ENCODE data around the gene SOCS6. TPM values are rescaled to one million over a fixed set of nuclear protein-coding genes. Genes with fewer than 3 reads are reported as not detected.

SOCS6 gene
- total RNA-seq, 4 donors from 2014 or later = 14.1 to 22.3 (median 19.4) TPM

DNA sequence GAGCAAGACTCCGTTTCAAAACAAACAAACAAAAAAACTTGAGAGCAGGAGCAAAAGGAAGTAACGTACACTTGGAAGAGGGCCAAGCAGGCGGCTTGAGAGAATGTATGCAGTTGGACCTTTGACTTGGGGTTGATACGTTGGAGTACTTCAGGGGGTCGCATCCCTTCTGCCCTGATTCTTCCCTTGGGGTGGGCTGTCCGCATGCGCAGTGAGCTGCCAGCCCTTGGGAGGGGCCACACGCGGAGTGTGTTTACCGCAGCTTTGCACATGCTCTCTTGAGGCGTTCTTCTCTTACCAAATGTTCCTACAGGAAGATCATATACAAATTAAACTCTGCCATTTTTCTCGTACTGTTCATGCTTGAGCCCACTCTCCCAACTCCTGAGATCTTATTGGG lies 38.1 kb upstream of the SOCS6 start:
- no peak overlapping the region for H3K4me3 ChIP-seq
- H3K27me3 ChIP-seq = no peaks in the 10 kb centered on the region
- no peak for TF ChIP-seq POLR2A (IDR thresholded peaks at IDR 0.05; ENCODE audit: low read depth)
- no peak for TF ChIP-seq POLR2AphosphoS5 (IDR thresholded peaks at IDR 0.05)
- TF ChIP-seq EP300 (IDR thresholded peaks at IDR 0.05) = no peak
- TF ChIP-seq, protein P1, sequence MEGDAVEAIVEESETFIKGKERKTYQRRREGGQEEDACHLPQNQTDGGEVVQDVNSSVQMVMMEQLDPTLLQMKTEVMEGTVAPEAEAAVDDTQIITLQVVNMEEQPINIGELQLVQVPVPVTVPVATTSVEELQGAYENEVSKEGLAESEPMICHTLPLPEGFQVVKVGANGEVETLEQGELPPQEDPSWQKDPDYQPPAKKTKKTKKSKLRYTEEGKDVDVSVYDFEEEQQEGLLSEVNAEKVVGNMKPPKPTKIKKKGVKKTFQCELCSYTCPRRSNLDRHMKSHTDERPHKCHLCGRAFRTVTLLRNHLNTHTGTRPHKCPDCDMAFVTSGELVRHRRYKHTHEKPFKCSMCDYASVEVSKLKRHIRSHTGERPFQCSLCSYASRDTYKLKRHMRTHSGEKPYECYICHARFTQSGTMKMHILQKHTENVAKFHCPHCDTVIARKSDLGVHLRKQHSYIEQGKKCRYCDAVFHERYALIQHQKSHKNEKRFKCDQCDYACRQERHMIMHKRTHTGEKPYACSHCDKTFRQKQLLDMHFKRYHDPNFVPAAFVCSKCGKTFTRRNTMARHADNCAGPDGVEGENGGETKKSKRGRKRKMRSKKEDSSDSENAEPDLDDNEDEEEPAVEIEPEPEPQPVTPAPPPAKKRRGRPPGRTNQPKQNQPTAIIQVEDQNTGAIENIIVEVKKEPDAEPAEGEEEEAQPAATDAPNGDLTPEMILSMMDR (IDR thresholded peaks at IDR 0.05) = no peak
- no peaks in the 10 kb centered on the region for H3K9me3 ChIP-seq
- H3K4me1 ChIP-seq = peaks cover 0 to 6% (median 3%) of the 10 kb centered on the region in 4 donors
- H3K36me3 ChIP-seq = no peaks in the 10 kb centered on the region
- 83% methylated on average over 12 of the region's 12 CpGs for WGBS
- no peak overlapping the region for H3K27ac ChIP-seq (replicated peaks in 1 of 4)
- intact Hi-C loops (cut with DNase I) = no loop called here
- DNase-seq (ENCODE audit: extremely low spot score) = no peak

DNA sequence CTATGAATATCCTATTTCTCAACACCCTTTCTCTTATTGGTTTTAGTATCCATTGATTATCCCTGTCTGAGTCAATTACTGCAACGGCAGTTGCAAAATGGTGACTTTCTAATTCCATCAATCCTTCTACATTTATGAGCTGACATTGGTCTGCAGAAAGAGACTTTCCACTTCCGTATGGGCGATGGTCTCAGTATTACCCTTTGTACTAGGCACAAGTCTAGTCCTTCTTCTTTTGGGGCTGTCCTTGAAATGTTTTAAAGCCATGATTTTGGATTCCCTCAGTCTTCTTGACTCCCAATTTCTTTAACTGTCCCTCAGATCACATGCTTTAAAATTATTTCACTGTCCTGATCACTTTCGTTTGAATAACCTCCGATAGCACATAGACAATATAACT lies 32.7 kb upstream of the SOCS6 start:
- 67% methylated on average over 5 of the region's 5 CpGs for WGBS

DNA sequence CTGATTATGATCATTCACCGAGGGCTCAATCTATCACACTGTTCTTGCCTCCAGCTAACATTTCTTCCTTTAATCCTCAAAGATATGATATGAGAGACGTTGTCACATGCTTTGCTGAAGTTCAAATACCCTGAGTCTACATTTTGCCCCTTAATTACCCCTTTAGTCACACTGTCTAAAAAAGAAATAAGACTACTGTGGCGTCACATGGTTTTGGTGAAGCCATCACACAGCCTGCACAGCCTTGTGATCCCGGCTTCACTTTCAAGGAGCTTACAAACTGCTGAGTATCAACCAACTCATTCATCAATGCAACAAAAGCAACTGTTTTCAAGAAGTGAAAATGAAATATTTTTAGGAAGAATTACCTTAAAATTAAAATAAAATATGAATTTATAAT lies 31.9 kb upstream of the SOCS6 start:
- no peaks in the 10 kb centered on the region for H3K4me1 ChIP-seq
- H3K27ac ChIP-seq (replicated peaks in 1 of 4) = no peak overlapping the region
- H3K4me3 ChIP-seq = no peak overlapping the region
- TF ChIP-seq POLR2AphosphoS5 (IDR thresholded peaks at IDR 0.05) = no peak
- TF ChIP-seq EP300 (IDR thresholded peaks at IDR 0.05) = no peak
- TF ChIP-seq POLR2A (IDR thresholded peaks at IDR 0.05; ENCODE audit: low read depth) = no peak
- TF ChIP-seq, protein P1 (IDR thresholded peaks at IDR 0.05) = no peak
- H3K9me3 ChIP-seq = no peaks in the 10 kb centered on the region
- no peak for DNase-seq (ENCODE audit: extremely low spot score)
- H3K36me3 ChIP-seq = no peaks in the 10 kb centered on the region
- intact Hi-C loops (cut with DNase I) = no loop called here
- WGBS = 60% methylated on average over 4 of the region's 4 CpGs
- no peaks in the 10 kb centered on the region for H3K27me3 ChIP-seq

More for the DNA sequence above, 32.7 kb upstream of the SOCS6 start:
- no peak overlapping the region for H3K4me3 ChIP-seq
- no peaks in the 10 kb centered on the region for H3K36me3 ChIP-seq
- no peaks in the 10 kb centered on the region for H3K4me1 ChIP-seq
- H3K9me3 ChIP-seq = no peaks in the 10 kb centered on the region
- intact Hi-C loops (cut with DNase I) = no loop called here
- H3K27ac ChIP-seq (replicated peaks in 1 of 4) = no peak overlapping the region
- H3K27me3 ChIP-seq = no peaks in the 10 kb centered on the region
- DNase-seq (ENCODE audit: extremely low spot score) = no peak
- no peak for TF ChIP-seq EP300 (IDR thresholded peaks at IDR 0.05)
- no peak for TF ChIP-seq POLR2AphosphoS5 (IDR thresholded peaks at IDR 0.05)
- TF ChIP-seq, protein P1 (IDR thresholded peaks at IDR 0.05) = no peak
- TF ChIP-seq POLR2A (IDR thresholded peaks at IDR 0.05; ENCODE audit: low read depth) = no peak

DNA sequence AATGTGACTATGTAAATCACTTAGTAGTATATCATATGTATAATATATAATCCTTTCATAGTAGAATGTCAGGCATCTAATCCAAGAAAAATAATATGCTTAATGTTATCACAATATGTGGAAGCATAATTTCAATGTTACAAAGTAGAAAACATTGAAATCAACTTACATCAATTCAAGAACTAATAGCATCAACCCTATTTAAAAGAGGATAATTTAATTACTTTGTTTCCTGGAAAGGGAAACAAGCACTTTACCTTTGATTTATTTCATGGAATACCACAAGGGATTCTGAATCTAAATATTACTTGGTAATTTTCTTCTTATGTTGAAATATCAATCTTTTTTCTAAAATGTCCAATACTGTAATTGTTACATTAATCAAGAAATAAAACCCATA lies 30.6 kb upstream of the SOCS6 start:
- no peaks in the 10 kb centered on the region for H3K36me3 ChIP-seq
- no peaks in the 10 kb centered on the region for H3K9me3 ChIP-seq
- H3K27me3 ChIP-seq = no peaks in the 10 kb centered on the region
- DNase-seq (ENCODE audit: extremely low spot score) = no peak
- no peak overlapping the region for H3K27ac ChIP-seq (replicated peaks in 1 of 4)
- intact Hi-C loops (cut with DNase I) = no loop called here
- H3K4me1 ChIP-seq = no peaks in the 10 kb centered on the region
- no peak for TF ChIP-seq POLR2A (IDR thresholded peaks at IDR 0.05; ENCODE audit: low read depth)
- no peak overlapping the region for H3K4me3 ChIP-seq

DNA sequence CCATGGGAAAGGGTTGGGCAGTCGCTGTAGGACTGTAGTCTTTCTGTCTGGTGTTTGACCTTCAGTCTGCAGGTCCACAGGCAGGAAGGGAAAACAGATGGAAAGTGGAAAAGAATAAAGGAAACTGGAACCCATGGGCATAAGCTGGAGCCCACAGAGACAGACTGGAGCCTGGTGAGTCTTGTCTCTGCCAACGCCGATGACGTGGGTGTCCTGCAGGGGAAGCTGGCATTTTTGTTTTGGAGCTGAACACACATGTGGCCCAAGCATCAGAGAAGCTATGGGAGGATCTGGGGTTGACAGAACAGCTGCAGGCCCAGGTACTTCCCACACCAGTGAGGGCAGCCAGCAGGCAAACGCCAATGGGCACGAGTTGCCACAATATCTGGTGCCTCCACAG lies 28.2 kb upstream of the SOCS6 start:
- TF ChIP-seq POLR2AphosphoS5 (IDR thresholded peaks at IDR 0.05) (no peak), POLR2A (IDR thresholded peaks at IDR 0.05; ENCODE audit: low read depth) (no peak), EP300 (IDR thresholded peaks at IDR 0.05) (no peak)
- TF ChIP-seq, protein P1 (IDR thresholded peaks at IDR 0.05) = no peak
- Histone ChIP-seq H3K4me3 (no peak overlapping the region), H3K27me3 (no peaks in the 10 kb centered on the region), H3K36me3 (no peaks in the 10 kb centered on the region), H3K27ac (replicated peaks in 1 of 4) (no peak overlapping the region), H3K9me3 (no peaks in the 10 kb centered on the region), H3K4me1 (no peaks in the 10 kb centered on the region)
- WGBS = 87% methylated on average over 6 of the region's 6 CpGs
- peak; percentile 72 for DNase-seq (ENCODE audit: extremely low spot score)
- intact Hi-C loops (cut with DNase I) = no loop called here
